MM.1S (cell line): ENCODE data around the gene CELF2.
A peak's percentile ranks its signal among the peaks of the same experiment; 100 is the strongest.

Experiments used
- DNase-seq: peaks from one replicate; pipeline ENCODE4 v3.0.0-alpha.2; 2015
- H2AFZ ChIP-seq: fragments of 300-600 bp; sonication (generic); 2 replicates; pipeline ENCODE4 v1.6.0; 2016; ENCODE audit warnings: antibody characterized with exemption, low read length
- H3F3A ChIP-seq: fragments of 300-600 bp; sonication (generic); 2 replicates; pipeline ENCODE4 v1.6.1; 2016; ENCODE audit warnings: mild to moderate bottlenecking, antibody characterized with exemption, low read length, moderate library complexity, mixed read lengths; ENCODE audit not compliant: insufficient read depth
- H3K27ac ChIP-seq: fragments of 300-600 bp; sonication (generic); 2 replicates; pipeline ENCODE4 v1.5.1; 2016; ENCODE audit warnings: mild to moderate bottlenecking, low read length
- H3K27me3 ChIP-seq: fragments of 300-600 bp; sonication (generic); replicated peaks from 2 replicates; pipeline ENCODE4 v1.6.0; 2016; ENCODE audit warnings: low read length; ENCODE audit not compliant: insufficient read depth
- H3K36me3 ChIP-seq: fragments of 300-600 bp; sonication (generic); replicated peaks from 2 replicates; pipeline ENCODE4 v1.6.1; 2016; ENCODE audit warnings: mild to moderate bottlenecking, low read length, mixed read lengths; ENCODE audit not compliant: insufficient read depth
- H3K4me1 ChIP-seq: fragments of 300-600 bp; sonication (generic); 2 replicates; pipeline ENCODE4 v1.6.1; 2016; ENCODE audit warnings: low read length, mixed read lengths
- H3K4me2 ChIP-seq: fragments of 300-600 bp; sonication (generic); 2 replicates; pipeline ENCODE4 v1.6.0; 2016; ENCODE audit warnings: low read depth, low read length
- H3K4me3 ChIP-seq: fragments of 300-600 bp; sonication (generic); 2 replicates; pipeline ENCODE4 v1.5.1; 2016; ENCODE audit warnings: low read length, mixed read lengths
- H3K79me2 ChIP-seq: fragments of 300-600 bp; sonication (generic); 2 replicates; pipeline ENCODE4 v1.6.1; 2016; ENCODE audit warnings: mixed run types, low read length, mixed read lengths
- H3K9ac ChIP-seq: fragments of 300-600 bp; sonication (generic); 2 replicates; pipeline ENCODE4 v1.6.1; 2016; ENCODE audit warnings: low read length, mixed read lengths
- H3K9me2 ChIP-seq: fragments of 300-600 bp; sonication (generic); replicated peaks from 2 replicates; pipeline ENCODE4 v1.6.1; 2016; ENCODE audit warnings: mild to moderate bottlenecking, low read length, mixed read lengths; ENCODE audit not compliant: insufficient read depth
- H3K9me3 ChIP-seq: fragments of 300-600 bp; sonication (generic); replicated peaks from 2 replicates; pipeline ENCODE4 v1.6.1; 2016; ENCODE audit warnings: mild to moderate bottlenecking, low read length, mixed read lengths; ENCODE audit not compliant: insufficient read depth
- H4K20me1 ChIP-seq: fragments of 300-600 bp; sonication (generic); 2 replicates; pipeline ENCODE4 v1.6.1; 2016; ENCODE audit warnings: mild to moderate bottlenecking, low read length, moderate library complexity, mixed read lengths; ENCODE audit not compliant: insufficient read depth
- EZH2 ChIP-seq: fragments of 300-600 bp; sonication (generic); optimal IDR thresholded peaks from 2 replicates; pipeline ENCODE3; 2017; ENCODE audit warnings: low read depth, mild to moderate bottlenecking, antibody characterized with exemption, low read length, mixed read lengths
- EZH2phosphoT487 ChIP-seq: fragments of 300-600 bp; sonication (generic); IDR thresholded peaks from 2 replicates; pipeline ENCODE4 v1.6.1; 2018; ENCODE audit warnings: antibody characterized with exemption, low read length
- TF ChIP-seq, protein P1 (sequence below): fragments of 300-600 bp; sonication (generic); IDR thresholded peaks from 2 replicates; pipeline ENCODE4 v1.5.1; 2016; ENCODE audit warnings: antibody characterized with exemption, low read length, mixed read lengths

CELF2 gene

DNA sequence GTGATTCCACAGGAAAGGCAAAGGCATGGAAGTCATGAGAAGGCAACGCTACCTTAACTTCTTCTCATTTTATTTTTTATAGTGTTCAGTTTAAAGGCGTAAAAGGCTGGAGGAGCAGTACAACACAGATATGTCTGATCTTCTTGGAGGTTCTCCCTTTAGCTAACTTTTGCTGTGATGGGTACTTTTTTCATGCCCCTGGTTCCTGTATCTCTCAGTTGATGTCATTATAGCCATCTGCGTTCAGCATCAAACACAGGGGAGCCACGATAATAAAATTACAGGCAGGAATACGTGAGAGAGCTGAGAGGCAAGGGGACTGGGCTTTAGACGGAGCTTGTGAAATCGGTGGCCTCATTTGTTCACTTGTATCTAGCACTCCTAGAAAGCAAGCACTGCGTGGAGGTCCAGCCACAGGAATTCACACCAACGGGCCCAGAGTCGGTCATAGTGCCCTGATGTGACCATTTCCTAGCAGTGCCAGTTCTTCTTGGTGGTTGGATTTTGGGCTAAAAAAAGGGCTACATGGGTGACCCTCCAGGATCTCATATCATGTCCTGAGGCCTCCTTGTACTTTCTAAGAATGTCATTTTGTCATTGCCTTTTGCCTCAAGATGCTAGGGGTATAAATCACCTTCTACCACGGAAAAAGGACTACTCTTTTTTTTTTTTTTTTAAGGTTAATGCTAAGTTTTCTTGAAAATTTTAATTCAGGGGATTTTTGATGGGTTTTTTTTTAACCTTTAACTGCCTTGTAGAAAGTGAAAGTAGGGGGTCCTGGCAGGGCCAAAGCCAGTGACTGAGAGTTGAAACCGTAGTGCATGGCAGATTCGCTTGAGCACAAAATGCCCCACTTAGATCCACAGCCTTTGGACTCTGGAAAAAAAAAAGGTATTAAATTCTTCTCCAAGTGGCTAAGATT lies 191.5 kb downstream of the CELF2 start:
- H3K79me2 ChIP-seq: peaks cover 100% of the 10 kb centered on the region
- peaks cover 34% of the 10 kb centered on the region for H3K36me3 ChIP-seq
- peak overlapping the region; percentile 50 for H3K9ac ChIP-seq
- H4K20me1 ChIP-seq: peaks cover 69% of the 10 kb centered on the region
- H3K27me3 ChIP-seq: no peaks in the 10 kb centered on the region
- TF ChIP-seq EZH2 (no peak), EZH2phosphoT487 (no peak)
- TF ChIP-seq, protein P1, sequence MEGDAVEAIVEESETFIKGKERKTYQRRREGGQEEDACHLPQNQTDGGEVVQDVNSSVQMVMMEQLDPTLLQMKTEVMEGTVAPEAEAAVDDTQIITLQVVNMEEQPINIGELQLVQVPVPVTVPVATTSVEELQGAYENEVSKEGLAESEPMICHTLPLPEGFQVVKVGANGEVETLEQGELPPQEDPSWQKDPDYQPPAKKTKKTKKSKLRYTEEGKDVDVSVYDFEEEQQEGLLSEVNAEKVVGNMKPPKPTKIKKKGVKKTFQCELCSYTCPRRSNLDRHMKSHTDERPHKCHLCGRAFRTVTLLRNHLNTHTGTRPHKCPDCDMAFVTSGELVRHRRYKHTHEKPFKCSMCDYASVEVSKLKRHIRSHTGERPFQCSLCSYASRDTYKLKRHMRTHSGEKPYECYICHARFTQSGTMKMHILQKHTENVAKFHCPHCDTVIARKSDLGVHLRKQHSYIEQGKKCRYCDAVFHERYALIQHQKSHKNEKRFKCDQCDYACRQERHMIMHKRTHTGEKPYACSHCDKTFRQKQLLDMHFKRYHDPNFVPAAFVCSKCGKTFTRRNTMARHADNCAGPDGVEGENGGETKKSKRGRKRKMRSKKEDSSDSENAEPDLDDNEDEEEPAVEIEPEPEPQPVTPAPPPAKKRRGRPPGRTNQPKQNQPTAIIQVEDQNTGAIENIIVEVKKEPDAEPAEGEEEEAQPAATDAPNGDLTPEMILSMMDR: no peak
- peak overlapping the region; percentile 34 for H3K4me3 ChIP-seq
- peak overlapping the region; percentile 51 for H3K4me2 ChIP-seq
- H3K27ac ChIP-seq: peak overlapping the region; percentile 82
- DNase-seq: peak; percentile 58
- no peaks in the 10 kb centered on the region for H3K9me2 ChIP-seq
- H3K4me1 ChIP-seq: peaks cover 86% of the 10 kb centered on the region
- H3K9me3 ChIP-seq: no peaks in the 10 kb centered on the region
- no peak overlapping the region for H2AFZ ChIP-seq
- peaks cover 79% of the 10 kb centered on the region for H3F3A ChIP-seq

DNA sequence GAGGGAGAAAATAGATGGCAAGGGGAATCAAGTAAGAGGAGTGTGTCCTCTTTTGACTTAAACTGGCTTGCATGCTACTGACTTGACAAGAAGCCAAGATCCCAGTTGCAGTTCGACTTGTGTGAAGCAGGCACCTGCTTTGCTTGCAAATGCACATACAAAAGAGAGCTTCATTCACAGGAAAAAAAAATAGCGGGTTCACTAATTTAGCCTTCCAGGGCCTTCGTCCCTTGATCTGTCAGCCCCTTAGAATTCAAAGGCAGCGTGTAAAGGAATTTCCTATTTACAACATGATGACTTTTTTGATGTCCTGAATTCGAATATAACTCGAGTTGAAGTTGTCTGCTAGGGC lies 192.1 kb downstream of the CELF2 start:
- TF ChIP-seq, protein P1: no peak
- TF ChIP-seq EZH2 (no peak), EZH2phosphoT487 (no peak)
- peak overlapping the region; percentile 82 for H3K27ac ChIP-seq
- no peaks in the 10 kb centered on the region for H3K27me3 ChIP-seq
- H2AFZ ChIP-seq: no peak overlapping the region
- peaks cover 34% of the 10 kb centered on the region for H3K36me3 ChIP-seq
- no peaks in the 10 kb centered on the region for H3K9me3 ChIP-seq
- peak overlapping the region; percentile 51 for H3K4me2 ChIP-seq
- H3K4me1 ChIP-seq: peaks cover 81% of the 10 kb centered on the region
- peaks cover 69% of the 10 kb centered on the region for H4K20me1 ChIP-seq
- DNase-seq: peak; percentile 46
- H3K4me3 ChIP-seq: peak overlapping the region; percentile 28; the same call in 1 of the 2 replicates
- H3K79me2 ChIP-seq: peaks cover 100% of the 10 kb centered on the region
- H3K9ac ChIP-seq: peak overlapping the region; percentile 50; the same call in 1 of the 2 replicates
- peaks cover 82% of the 10 kb centered on the region for H3F3A ChIP-seq
- no peaks in the 10 kb centered on the region for H3K9me2 ChIP-seq

DNA sequence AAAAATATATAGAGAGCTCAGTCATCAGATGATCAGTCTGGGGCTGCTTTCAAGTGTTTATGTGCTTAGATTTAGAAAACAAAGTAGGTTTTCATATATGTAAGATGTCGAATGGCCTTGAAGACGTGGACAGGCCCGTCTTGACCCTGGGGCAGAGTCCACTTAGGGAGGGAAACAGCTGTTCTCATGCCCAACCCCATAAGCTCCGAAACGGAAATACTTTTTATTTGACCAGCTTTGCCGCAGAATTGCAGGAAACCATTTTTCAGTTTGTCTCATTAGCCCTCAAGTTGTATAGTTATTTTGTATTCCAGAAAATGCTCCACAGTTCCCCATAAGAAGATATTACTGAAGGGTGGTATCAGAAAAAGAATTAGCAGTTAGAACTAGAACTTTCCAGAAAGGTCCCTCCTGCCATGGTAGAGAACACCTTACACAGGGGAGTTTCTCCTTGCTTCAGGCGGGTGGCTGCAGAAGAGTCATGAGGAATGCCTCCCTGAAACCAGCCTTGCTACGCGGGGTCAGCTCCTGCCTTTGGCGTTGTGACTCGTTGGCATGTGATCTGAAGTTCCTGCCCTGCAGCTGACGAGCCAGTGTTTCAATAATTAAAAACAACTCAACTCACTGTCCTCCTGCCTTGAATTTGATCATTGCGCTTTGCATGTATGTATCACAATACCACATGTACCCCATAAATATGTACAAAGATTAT lies 192.7 kb downstream of the CELF2 start:
- H3K36me3 ChIP-seq: peaks cover 34% of the 10 kb centered on the region
- DNase-seq: peak; percentile 42

More for the DNA sequence above, 192.7 kb downstream of the CELF2 start:
- peak overlapping the region; percentile 28; the same call in 1 of the 2 replicates for H3K4me3 ChIP-seq
- no peaks in the 10 kb centered on the region for H3K9me3 ChIP-seq
- no peak overlapping the region for H2AFZ ChIP-seq
- H3K9me2 ChIP-seq: no peaks in the 10 kb centered on the region
- peaks cover 100% of the 10 kb centered on the region for H3K79me2 ChIP-seq
- peak overlapping the region; percentile 82 for H3K27ac ChIP-seq
- peaks cover 81% of the 10 kb centered on the region for H3K4me1 ChIP-seq
- peak overlapping the region; percentile 50; the same call in 1 of the 2 replicates for H3K9ac ChIP-seq
- no peak for TF ChIP-seq EZH2phosphoT487
- no peak for TF ChIP-seq EZH2
- TF ChIP-seq, protein P1: no peak
- no peaks in the 10 kb centered on the region for H3K27me3 ChIP-seq
- peaks cover 73% of the 10 kb centered on the region for H4K20me1 ChIP-seq
- peaks cover 83% of the 10 kb centered on the region for H3F3A ChIP-seq
- H3K4me2 ChIP-seq: peak overlapping the region; percentile 51
